SU-DHL-6 (cell line): ENCODE data around the gene CHURC1.

Source experiments
- CTCF ChIP-seq: fragments of 200-600 bp; sonication (generic); IDR thresholded peaks from one replicate; pipeline ENCODE4 v1.5.1; 2017; ENCODE audit warnings: antibody characterized with exemption, mild to moderate bottlenecking, low read length, moderate library complexity; ENCODE audit not compliant: insufficient read depth, poor library complexity, severe bottlenecking
- EZH2phosphoT487 ChIP-seq: fragments of 200-600 bp; sonication (generic), shearing (Covaris generic); conservative IDR thresholded peaks from 2 replicates; pipeline ENCODE4 v1.6.1; 2018; ENCODE audit warnings: mild to moderate bottlenecking, antibody characterized with exemption, low read length, moderate library complexity, mixed read lengths

- TF ChIP-seq CTCF (no peak), EZH2phosphoT487 (no peak)
Observed at GRCh38 chr14:64875350-64875749, 38.9 kb upstream of the CHURC1 start.
